ENCODE results near the gene CDH26. TPM values are rescaled to one million over a fixed set of nuclear protein-coding genes. Genes with fewer than 3 reads are reported as not detected.

CDH26 gene
- polyA plus RNA-seq, 2 donors = 2.6 to 3.8 TPM

DNA sequence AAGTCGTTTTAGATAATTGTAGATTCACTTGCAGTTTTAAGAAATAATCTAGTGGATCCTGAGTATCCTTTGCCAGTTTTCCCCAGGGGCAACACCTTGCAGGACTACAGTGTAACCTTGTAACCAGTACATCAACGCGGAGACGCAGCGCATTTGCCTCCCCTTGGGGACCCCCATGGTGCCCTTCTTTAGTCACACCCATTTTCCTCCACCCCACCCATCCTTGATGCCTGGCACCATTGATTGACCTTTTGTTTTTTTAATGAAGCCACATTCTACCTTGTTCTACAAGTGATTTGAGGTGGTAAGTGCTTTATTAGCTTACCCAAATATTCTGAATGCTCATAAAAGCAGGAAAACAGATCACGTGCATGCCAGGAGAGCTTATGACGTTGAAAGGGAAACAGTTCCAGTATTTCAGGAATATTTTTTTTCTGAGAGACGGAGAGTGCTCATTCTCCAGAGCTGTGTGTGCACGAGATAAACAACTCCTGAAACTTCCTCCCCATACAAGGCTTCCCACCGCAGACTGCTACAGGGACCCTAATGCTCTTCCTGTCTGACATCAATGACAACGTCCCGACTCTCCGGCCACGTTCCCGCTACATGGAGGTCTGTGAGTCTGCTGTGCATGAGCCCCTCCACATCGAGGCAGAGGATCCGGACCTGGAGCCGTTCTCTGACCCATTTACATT, 35.7 kb downstream of the CDH26 start:
- no peaks in the 10 kb centered on the region for H3K36me3 ChIP-seq (ENCODE audit: control insufficient read depth in 2 of 2, insufficient read depth in 2 of 2, low read length in 1 of 2)
- WGBS, 2 donors = 41 to 42% methylated on average over 18 of the region's 18 CpGs
- H3K27ac ChIP-seq (ENCODE audit: low read depth in 2 of 2, low read length in 1 of 2) = peak overlapping the region; percentile 15 to 47
- H3K4me1 ChIP-seq (ENCODE audit: control insufficient read depth in 2 of 2, insufficient read depth in 2 of 2, low read length in 1 of 2) = peaks cover 2 to 5% of the 10 kb centered on the region in 2 donors
- peaks cover 0 to 2% of the 10 kb centered on the region in 2 donors for H3K9me3 ChIP-seq (ENCODE audit: control insufficient read depth in 2 of 2, insufficient read depth in 1 of 2, low read depth in 1 of 2, low read length in 1 of 2)
- H3K27me3 ChIP-seq (ENCODE audit: control insufficient read depth in 1 of 2, insufficient read depth in 2 of 2, low read length in 2 of 2) = no peaks in the 10 kb centered on the region
- no peak overlapping the region for H3K4me3 ChIP-seq (ENCODE audit: low read depth in 1 of 2, low read length in 2 of 2)

GRCh38 chr20:59994697-59995122, 36.5 kb downstream of the CDH26 start:
- H3K27ac ChIP-seq (ENCODE audit: low read depth in 2 of 2, low read length in 1 of 2) = peak overlapping the region; percentile 65 to 82
- H3K4me3 ChIP-seq (ENCODE audit: low read depth in 1 of 2, low read length in 2 of 2) = no peak overlapping the region
- no peaks in the 10 kb centered on the region for H3K27me3 ChIP-seq (ENCODE audit: control insufficient read depth in 1 of 2, insufficient read depth in 2 of 2, low read length in 2 of 2)
- H3K36me3 ChIP-seq (ENCODE audit: control insufficient read depth in 2 of 2, insufficient read depth in 2 of 2, low read length in 1 of 2) = no peaks in the 10 kb centered on the region
- peaks cover 0 to 2% of the 10 kb centered on the region in 2 donors for H3K9me3 ChIP-seq (ENCODE audit: control insufficient read depth in 2 of 2, insufficient read depth in 1 of 2, low read depth in 1 of 2, low read length in 1 of 2)
- H3K4me1 ChIP-seq (ENCODE audit: control insufficient read depth in 2 of 2, insufficient read depth in 2 of 2, low read length in 1 of 2) = peaks cover 2 to 5% of the 10 kb centered on the region in 2 donors
- 41 to 47% methylated on average over 5 of the region's 5 CpGs for WGBS, 2 donors

- no peaks in the 10 kb centered on the region for H3K36me3 ChIP-seq (ENCODE audit: control insufficient read depth in 2 of 2, insufficient read depth in 2 of 2, low read length in 1 of 2)
- H3K27me3 ChIP-seq (ENCODE audit: control insufficient read depth in 1 of 2, insufficient read depth in 2 of 2, low read length in 2 of 2) = no peaks in the 10 kb centered on the region
- no peak overlapping the region for H3K4me3 ChIP-seq (ENCODE audit: low read depth in 1 of 2, low read length in 2 of 2)
- 82 to 100% methylated on average over 1 of the region's 1 CpG for WGBS, 2 donors
- H3K9me3 ChIP-seq (ENCODE audit: control insufficient read depth in 2 of 2, insufficient read depth in 1 of 2, low read depth in 1 of 2, low read length in 1 of 2) = peaks cover 0 to 2% of the 10 kb centered on the region in 2 donors
- H3K27ac ChIP-seq (ENCODE audit: low read depth in 2 of 2, low read length in 1 of 2) = peak overlapping the region; percentile 82 to 83
- peaks cover 2 to 5% of the 10 kb centered on the region in 2 donors for H3K4me1 ChIP-seq (ENCODE audit: control insufficient read depth in 2 of 2, insufficient read depth in 2 of 2, low read length in 1 of 2)
Observed at GRCh38 chr20:59996108-59996507, 37.9 kb downstream of the CDH26 start.

DNA sequence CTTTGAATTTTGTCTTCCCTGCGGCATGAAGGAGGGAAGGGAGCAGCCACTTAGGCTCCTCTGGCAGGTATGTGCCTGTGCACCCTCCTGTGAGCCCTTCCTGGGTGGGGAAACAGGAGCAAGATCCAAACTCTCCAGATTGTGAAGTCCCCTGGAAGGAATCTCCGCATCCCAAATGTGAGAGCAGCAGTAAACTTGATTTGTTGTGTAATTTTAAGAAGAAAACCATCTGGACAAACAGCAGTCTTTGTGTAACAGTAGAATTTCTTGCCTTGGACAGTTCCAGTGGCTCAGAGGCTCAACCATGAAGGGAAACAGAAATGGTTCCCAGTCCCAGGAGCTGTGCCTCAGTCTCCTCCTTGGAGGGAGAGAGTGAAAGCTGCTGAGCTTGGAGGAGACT, 39.7 kb downstream of the CDH26 start:
- H3K27me3 ChIP-seq (ENCODE audit: control insufficient read depth in 1 of 2, insufficient read depth in 2 of 2, low read length in 2 of 2) = no peaks in the 10 kb centered on the region
- 87 to 88% methylated on average over 2 of the region's 2 CpGs for WGBS, 2 donors
- H3K4me1 ChIP-seq (ENCODE audit: control insufficient read depth in 2 of 2, insufficient read depth in 2 of 2, low read length in 1 of 2) = peaks cover 2 to 5% of the 10 kb centered on the region in 2 donors
- H3K27ac ChIP-seq (ENCODE audit: low read depth in 2 of 2, low read length in 1 of 2) = no peak overlapping the region
- H3K9me3 ChIP-seq (ENCODE audit: control insufficient read depth in 2 of 2, insufficient read depth in 1 of 2, low read depth in 1 of 2, low read length in 1 of 2) = peaks cover 0 to 2% of the 10 kb centered on the region in 2 donors
- H3K4me3 ChIP-seq (ENCODE audit: low read depth in 1 of 2, low read length in 2 of 2) = no peak overlapping the region
- no peaks in the 10 kb centered on the region for H3K36me3 ChIP-seq (ENCODE audit: control insufficient read depth in 2 of 2, insufficient read depth in 2 of 2, low read length in 1 of 2)

DNA sequence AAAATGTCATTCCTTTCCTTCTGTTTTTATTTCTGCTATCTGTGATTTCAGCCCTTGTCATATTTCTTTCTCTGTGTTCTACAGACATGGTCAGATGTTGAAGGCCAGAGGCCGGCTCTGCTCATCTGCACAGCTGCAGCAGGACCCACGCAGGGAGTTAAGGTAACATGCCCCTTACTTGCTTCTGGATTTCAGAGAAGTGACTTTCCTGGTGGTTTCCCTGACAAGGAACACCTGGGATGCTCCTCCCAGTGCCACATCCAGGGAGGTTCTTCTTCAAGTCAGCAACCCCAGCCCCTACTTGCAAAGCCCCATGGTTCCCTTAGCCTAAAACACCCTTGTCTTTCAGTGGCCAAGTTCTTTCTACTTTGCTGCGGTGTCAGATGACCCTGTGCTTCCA, 41.3 kb downstream of the CDH26 start:
- no peak overlapping the region for H3K27ac ChIP-seq (ENCODE audit: low read depth in 2 of 2, low read length in 1 of 2)
- H3K9me3 ChIP-seq (ENCODE audit: control insufficient read depth in 2 of 2, insufficient read depth in 1 of 2, low read depth in 1 of 2, low read length in 1 of 2) = no peaks in the 10 kb centered on the region
- peaks cover 2 to 5% of the 10 kb centered on the region in 2 donors for H3K4me1 ChIP-seq (ENCODE audit: control insufficient read depth in 2 of 2, insufficient read depth in 2 of 2, low read length in 1 of 2)
- H3K36me3 ChIP-seq (ENCODE audit: control insufficient read depth in 2 of 2, insufficient read depth in 2 of 2, low read length in 1 of 2) = no peaks in the 10 kb centered on the region
- H3K4me3 ChIP-seq (ENCODE audit: low read depth in 1 of 2, low read length in 2 of 2) = no peak overlapping the region
- H3K27me3 ChIP-seq (ENCODE audit: control insufficient read depth in 1 of 2, insufficient read depth in 2 of 2, low read length in 2 of 2) = no peaks in the 10 kb centered on the region
- WGBS, 2 donors = 88 to 91% methylated on average over 3 of the region's 3 CpGs

GRCh38 chr20:60000271-60001042, 42.2 kb downstream of the CDH26 start:
- no peaks in the 10 kb centered on the region for H3K36me3 ChIP-seq (ENCODE audit: control insufficient read depth in 2 of 2, insufficient read depth in 2 of 2, low read length in 1 of 2)
- no peaks in the 10 kb centered on the region for H3K9me3 ChIP-seq (ENCODE audit: control insufficient read depth in 2 of 2, insufficient read depth in 1 of 2, low read depth in 1 of 2, low read length in 1 of 2)
- H3K27me3 ChIP-seq (ENCODE audit: control insufficient read depth in 1 of 2, insufficient read depth in 2 of 2, low read length in 2 of 2) = no peaks in the 10 kb centered on the region
- H3K4me3 ChIP-seq (ENCODE audit: low read depth in 1 of 2, low read length in 2 of 2) = no peak overlapping the region
- H3K4me1 ChIP-seq (ENCODE audit: control insufficient read depth in 2 of 2, insufficient read depth in 2 of 2, low read length in 1 of 2) = peaks cover 0 to 2% of the 10 kb centered on the region in 2 donors
- 76 to 82% methylated on average over 8 of the region's 8 CpGs for WGBS, 2 donors
- no peak overlapping the region for H3K27ac ChIP-seq (ENCODE audit: low read depth in 2 of 2, low read length in 1 of 2)

- H3K4me3 ChIP-seq (ENCODE audit: low read depth in 1 of 2, low read length in 2 of 2) = no peak overlapping the region
- 58 to 63% methylated on average over 11 of the region's 11 CpGs for WGBS, 2 donors
- H3K4me1 ChIP-seq (ENCODE audit: control insufficient read depth in 2 of 2, insufficient read depth in 2 of 2, low read length in 1 of 2) = no peaks in the 10 kb centered on the region
- H3K27me3 ChIP-seq (ENCODE audit: control insufficient read depth in 1 of 2, insufficient read depth in 2 of 2, low read length in 2 of 2) = no peaks in the 10 kb centered on the region
- no peak overlapping the region for H3K27ac ChIP-seq (ENCODE audit: low read depth in 2 of 2, low read length in 1 of 2)
- H3K36me3 ChIP-seq (ENCODE audit: control insufficient read depth in 2 of 2, insufficient read depth in 2 of 2, low read length in 1 of 2) = no peaks in the 10 kb centered on the region
- no peaks in the 10 kb centered on the region for H3K9me3 ChIP-seq (ENCODE audit: control insufficient read depth in 2 of 2, insufficient read depth in 1 of 2, low read depth in 1 of 2, low read length in 1 of 2)
Observed at GRCh38 chr20:60001108-60001507, 42.9 kb downstream of the CDH26 start.

DNA sequence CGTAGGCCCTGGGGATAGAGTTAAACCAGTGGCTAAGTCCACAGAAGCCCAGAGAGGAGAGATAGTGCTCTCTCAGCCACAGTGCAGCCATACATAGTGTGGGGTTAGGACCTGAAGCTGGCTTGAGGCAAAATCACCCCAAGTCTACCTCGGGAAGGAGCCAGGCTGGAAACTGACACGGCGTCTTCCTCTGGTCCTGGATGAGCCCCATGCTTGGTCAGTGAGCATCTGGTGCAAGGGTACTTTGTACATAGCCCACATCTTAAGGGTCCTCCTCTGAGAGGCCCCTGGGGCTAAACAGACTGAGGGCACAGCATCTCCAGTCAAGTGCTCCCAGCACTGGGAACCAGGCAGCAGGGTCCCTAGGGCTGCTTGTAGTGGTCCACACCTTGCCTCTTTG, 45.6 kb downstream of the CDH26 start:
- Histone ChIP-seq H3K4me1 (ENCODE audit: control insufficient read depth in 2 of 2, insufficient read depth in 2 of 2, low read length in 1 of 2) (no peaks in the 10 kb centered on the region), H3K36me3 (ENCODE audit: control insufficient read depth in 2 of 2, insufficient read depth in 2 of 2, low read length in 1 of 2) (no peaks in the 10 kb centered on the region)
- 93 to 96% methylated on average over 4 of the region's 4 CpGs for WGBS, 2 donors

GRCh38 chr20:60006261-60006660, 48.0 kb downstream of the CDH26 start:
- Histone ChIP-seq H3K36me3 (ENCODE audit: control insufficient read depth in 2 of 2, insufficient read depth in 2 of 2, low read length in 1 of 2) (no peaks in the 10 kb centered on the region), H3K4me1 (ENCODE audit: control insufficient read depth in 2 of 2, insufficient read depth in 2 of 2, low read length in 1 of 2) (no peaks in the 10 kb centered on the region), H3K9me3 (ENCODE audit: control insufficient read depth in 2 of 2, insufficient read depth in 1 of 2, low read depth in 1 of 2, low read length in 1 of 2) (no peaks in the 10 kb centered on the region), H3K27ac (ENCODE audit: low read depth in 2 of 2, low read length in 1 of 2) (no peak overlapping the region), H3K4me3 (ENCODE audit: low read depth in 1 of 2, low read length in 2 of 2) (no peak overlapping the region), H3K27me3 (ENCODE audit: control insufficient read depth in 1 of 2, insufficient read depth in 2 of 2, low read length in 2 of 2) (no peaks in the 10 kb centered on the region)
- 86 to 95% methylated on average over 4 of the region's 4 CpGs for WGBS, 2 donors

More for the DNA sequence above, 45.6 kb downstream of the CDH26 start:
- Histone ChIP-seq H3K9me3 (ENCODE audit: control insufficient read depth in 2 of 2, insufficient read depth in 1 of 2, low read depth in 1 of 2, low read length in 1 of 2) (no peaks in the 10 kb centered on the region), H3K4me3 (ENCODE audit: low read depth in 1 of 2, low read length in 2 of 2) (no peak overlapping the region), H3K27me3 (ENCODE audit: control insufficient read depth in 1 of 2, insufficient read depth in 2 of 2, low read length in 2 of 2) (no peaks in the 10 kb centered on the region), H3K27ac (ENCODE audit: low read depth in 2 of 2, low read length in 1 of 2) (no peak overlapping the region)

Measured in esophagus (tissue), 2 donors.